NOMO-1 (cell line): Measurements from ENCODE around the gene MUC13.

Source experiments
- DNase-seq, 2 experiments: peaks; one replicate each; lab custom pipeline; 2025; ENCODE audit not compliant: unreplicated experiment in 2 of 2; lab: John Stamatoyannopoulos, UW

MUC13 gene

GRCh38 chr3:124879337-124879680 lies 55.2 kb downstream of the MUC13 start:
- no peak for DNase-seq

- peak; percentile 73 to 90 for DNase-seq
Observed at GRCh38 chr3:124878561-124879336, 55.8 kb downstream of the MUC13 start.

- DNase-seq = no peak
Observed at GRCh38 chr3:124877674-124878073, 56.9 kb downstream of the MUC13 start.

- DNase-seq = peak; percentile 71 to 74
Observed at GRCh38 chr3:124876401-124876878, 58.1 kb downstream of the MUC13 start.

GRCh38 chr3:124873226-124873625 lies 61.3 kb downstream of the MUC13 start:
- no peak for DNase-seq

GRCh38 chr3:124867511-124867910 lies 67.0 kb downstream of the MUC13 start:
- no peak for DNase-seq

- DNase-seq = no peak
Observed at GRCh38 chr3:124862006-124862405, 72.5 kb downstream of the MUC13 start.

- no peak for DNase-seq
Observed at GRCh38 chr3:124861041-124861440, 73.5 kb downstream of the MUC13 start.

GRCh38 chr3:124860599-124860998 lies 74.0 kb downstream of the MUC13 start:
- DNase-seq = no peak

GRCh38 chr3:124859025-124859424 lies 75.5 kb downstream of the MUC13 start:
- no peak for DNase-seq

GRCh38 chr3:124858275-124858674 lies 76.3 kb downstream of the MUC13 start:
- DNase-seq = no peak

GRCh38 chr3:124856677-124857076 lies 77.9 kb downstream of the MUC13 start:
- DNase-seq = no peak
